K562 (cell line): Measurements from ENCODE around the gene ENTPD6. TPM values are rescaled to one million over a fixed set of nuclear protein-coding genes. Genes with fewer than 3 reads are reported as not detected.

Source experiments
- ATAC-seq: fragments of 200-7000 bp; cut with Tn5 transposase; 3 replicates; pipeline ENCODE4 v1.9.1; 2020; ENCODE audit warnings: moderate library complexity
- BruUV-seq: library from RNA; stranded (reverse); fragments of 400-500 nt; replicated peaks from 2 replicates; lab custom pipeline; 2021; lab: Mats Ljungman, UMichigan
- CTCF ChIA-PET: fragments of 300-600 bp; formaldehyde crosslinking; extraction: SDS; loops from one replicate; lab custom pipeline; 2021; ENCODE audit warnings: low intra/inter-chr PET ratio; lab: Yijun Ruan, JAX
- POLR2A ChIA-PET: fragments of 300-600, 350-650 bp; sonication (Branson Sonifier 250); formaldehyde crosslinking; extraction: SDS; loops from one replicate; lab custom pipeline; 2021; ENCODE audit warnings: antibody characterized with exemption, inconsistent platforms; lab: Yijun Ruan, JAX
- DNase-seq, 4 experiments: peaks; one replicate each; pipeline versions ENCODE4 v3.0.0 to v3.0.0-alpha.2; 2011 to 2018; ENCODE audit warnings: low spot score in 3 of 4, mixed read lengths in 3 of 4; ENCODE audit errors: extremely low read depth in 1 of 4
- FAIRE-seq: peaks from 2 replicates; lab custom pipeline; 2011; peaks lifted over from hg19 to GRCh38; lab: Jason Lieb, UNC
- H2AFZ ChIP-seq: 2 replicates; pipeline ENCODE4 v1.6.0; 2011; ENCODE audit warnings: low read depth, low read length, control low read depth, inconsistent platforms
- H3K27ac ChIP-seq: fragments of 200-600 bp; 3 replicates; pipeline ENCODE4 v1.8.0; 2011; ENCODE audit warnings: low read depth, mild to moderate bottlenecking, control low read depth, inconsistent platforms, low read length, moderate library complexity, mixed read lengths; ENCODE audit errors: extremely low read depth
- H3K27me3 ChIP-seq, 2 experiments: fragments of 300-600 bp in 1 of 2; 2 replicates in 1 of 2; 3 replicates in 1 of 2; pipeline versions ENCODE4 v1.6.0 to v1.8.0; 2011; ENCODE audit warnings: inconsistent platforms in 2 of 2, low read length in 2 of 2, mild to moderate bottlenecking in 1 of 2, mixed read lengths in 1 of 2, moderate library complexity in 1 of 2; ENCODE audit not compliant: control insufficient read depth in 2 of 2, insufficient read depth in 2 of 2
- H3K36me3 ChIP-seq: fragments of 300-600 bp; 3 replicates; pipeline ENCODE4 v1.8.0; 2011; ENCODE audit warnings: mild to moderate bottlenecking, low read length, inconsistent platforms; ENCODE audit not compliant: control insufficient read depth, insufficient read depth
- H3K4me1 ChIP-seq, 2 experiments: fragments of 200-600 bp in 1 of 2; replicated peaks in 1 of 2; 2 replicates in 1 of 2; 3 replicates in 1 of 2; pipeline versions ENCODE4 v1.5.1 to v1.8.0; 2011; ENCODE audit warnings: inconsistent platforms in 2 of 2, low read length in 2 of 2, mild to moderate bottlenecking in 1 of 2, mixed read lengths in 1 of 2, moderate library complexity in 1 of 2; ENCODE audit not compliant: control insufficient read depth in 2 of 2, insufficient read depth in 2 of 2
- H3K4me2 ChIP-seq: 2 replicates; pipeline ENCODE4 v1.6.1; 2011; ENCODE audit warnings: low read length, control low read depth, inconsistent platforms, mixed read lengths; ENCODE audit not compliant: insufficient read depth
- H3K4me3 ChIP-seq: fragments of 200-600 bp; sonication (generic), shearing (Covaris generic); 2 replicates; pipeline ENCODE4 v1.5.1; 2016; ENCODE audit warnings: control low read depth, inconsistent platforms
- H3K79me2 ChIP-seq: fragments of 200-600 bp; 3 replicates; pipeline ENCODE4 v1.8.0; 2011; ENCODE audit warnings: low read length, inconsistent platforms; ENCODE audit not compliant: control insufficient read depth, insufficient read depth
- H3K9ac ChIP-seq, 2 experiments: 2 replicates each; pipeline versions ENCODE4 v1.6.0 to v1.6.1; 2011; ENCODE audit warnings: low read depth in 2 of 2, low read length in 2 of 2, control low read depth in 1 of 2, inconsistent platforms in 1 of 2, mild to moderate bottlenecking in 1 of 2, mixed read lengths in 1 of 2; ENCODE audit not compliant: insufficient read depth in 1 of 2
- H3K9me1 ChIP-seq: one replicate; pipeline ENCODE4 v1.6.0; 2011; ENCODE audit warnings: inconsistent platforms, mild to moderate bottlenecking, low read length, moderate library complexity; ENCODE audit not compliant: control insufficient read depth, insufficient read depth
- H3K9me3 ChIP-seq: replicated peaks from 2 replicates; pipeline ENCODE4 v1.5.1; 2011; ENCODE audit warnings: low read depth, low read length, inconsistent platforms; ENCODE audit not compliant: control insufficient read depth, insufficient read depth
- H4K20me1 ChIP-seq: replicated peaks from 2 replicates; pipeline ENCODE4 v1.6.1; 2011; ENCODE audit warnings: low read length, inconsistent platforms, mixed read lengths; ENCODE audit not compliant: control insufficient read depth, insufficient read depth
- KDM4B ChIP-seq, 2 experiments: fragments of 450-650 bp in 1 of 2; sonication (generic) in 1 of 2; IDR thresholded peaks; 2 replicates each; pipeline ENCODE4 v1.6.1; 2016 to 2017; ENCODE audit warnings: borderline replicate concordance in 2 of 2, antibody characterized with exemption in 1 of 2, low read depth in 1 of 2, mild to moderate bottlenecking in 1 of 2
- NFYB ChIP-seq: IDR thresholded peaks from 2 replicates; pipeline ENCODE4 v1.6.1; 2011; ENCODE audit warnings: mild to moderate bottlenecking, moderate library complexity; ENCODE audit not compliant: insufficient read length; ENCODE audit errors: extremely low read depth
- POLR2H ChIP-seq: IDR thresholded peaks from 2 replicates; pipeline ENCODE4 v1.6.1; 2016; ENCODE audit warnings: missing genetic modification characterization, low read depth, mild to moderate bottlenecking, control low read depth, missing compliant biosample characterization, moderate library complexity
- TAF15 ChIP-seq: fragments of 200-400 bp; formaldehyde crosslinking; IDR thresholded peaks from 2 replicates; pipeline ENCODE4 v1.6.1; 2017; ENCODE audit warnings: mild to moderate bottlenecking, low read depth, low read length, moderate library complexity
- TAF9B ChIP-seq: fragments of 450-650 bp; IDR thresholded peaks from 2 replicates; pipeline ENCODE4 v1.6.1; 2018; ENCODE audit warnings: mild to moderate bottlenecking; ENCODE audit not compliant: partially characterized antibody
- TCF7 ChIP-seq: sonication (generic); IDR thresholded peaks from 2 replicates; pipeline ENCODE4 v1.6.1; 2016; ENCODE audit warnings: antibody characterized with exemption, borderline replicate concordance
- TCF7L2 ChIP-seq: fragments of 150-350 bp; IDR thresholded peaks from 2 replicates; pipeline ENCODE4 v1.6.1; 2016; ENCODE audit warnings: low read depth, mild to moderate bottlenecking, low read length, moderate library complexity
- TRIM24 ChIP-seq, 2 experiments: fragments of 450-650 bp; IDR thresholded peaks; 2 replicates each; pipeline ENCODE4 v1.6.1; 2016
- ZNF780A ChIP-seq: fragments of 250-450 bp; sonication (Bioruptor Pico); IDR thresholded peaks from 2 replicates; pipeline ENCODE4 v1.5.0; 2021; ENCODE audit warnings: mild to moderate bottlenecking
- WGBS: fragments of 100-300 bp; shearing (Covaris generic); methylation state at CpG from one replicate; pipeline ENCODE4 v1.1.6; 2016; ENCODE audit warnings: low coverage, mixed read lengths; ENCODE audit not compliant: insufficient coverage; ENCODE audit errors: missing lambda C conversion rate; 5-methylcytosine and 5-hydroxymethylcytosine counted together
- in situ Hi-C: fragments of 300-500 bp; cut with MboI; formaldehyde crosslinking; loops from 4 replicates; pipeline ENCODE4 v1.15.0; 2018; ENCODE audit warnings: inconsistent platforms, mixed read lengths
- intact Hi-C: fragments of 100-400 bp; cut with micrococcal nuclease; formaldehyde crosslinking; loops from 2 replicates; pipeline ENCODE4 v1.14.2; 2022
- polyA plus RNA-seq, 8 experiments: library from polyadenylated mRNA; depleted of rRNA in 4 of 8; stranded (reverse) in 5 of 8; unstranded in 3 of 8; fragments of >200 nt; fragmentation: Nextera tagmentation in 2 of 8; fragmentation: Illumina TruSeq in 1 of 8; extraction: Ambion mirVana in 2 of 8; extraction: Trizol in 1 of 8; gene quantifications; 2 replicates each; pipeline versions ENCODE4 v1.2.1 to v1.2.3, GENCODE V29; 2011 to 2014; ENCODE audit warnings: inconsistent platforms in 1 of 8, missing spikeins in 1 of 8
- total RNA-seq, 7 experiments: library from RNA; depleted of rRNA in 6 of 7; stranded (reverse); fragments of >200 nt in 6 of 7; fragmentation: Illumina TruSeq in 2 of 7; extraction: Trizol in 2 of 7; gene quantifications; 2 replicates each; pipeline versions ENCODE4 v1.2.1 to v1.2.3, GENCODE V29; 2011 to 2021; ENCODE audit warnings: low replicate concordance in 1 of 7
- TF ChIP-seq, protein P1 (sequence below): fragments of 450-650 bp; formaldehyde crosslinking; IDR thresholded peaks from 2 replicates; pipeline ENCODE4 v1.4.0; 2020; ENCODE audit warnings: mild to moderate bottlenecking
- TF ChIP-seq, protein P2 (sequence below), 2 experiments: IDR thresholded peaks in 1 of 2; conservative IDR thresholded peaks in 1 of 2; 2 replicates each; pipeline ENCODE4 v1.6.1; 2016; ENCODE audit warnings: low read depth in 2 of 2, mild to moderate bottlenecking in 1 of 2, missing compliant biosample characterization in 1 of 2, missing genetic modification characterization in 1 of 2, moderate library complexity in 1 of 2
- TF ChIP-seq, protein P3 (sequence below): IDR thresholded peaks from 2 replicates; pipeline ENCODE4 v1.6.1; 2012; ENCODE audit warnings: low read depth, low read length, improper control_type of control experiment, borderline replicate concordance
- TF ChIP-seq, protein P4 (sequence below): fragments of 450-650 bp; IDR thresholded peaks from 2 replicates; pipeline ENCODE4 v1.6.1; 2016; ENCODE audit warnings: low read depth, mild to moderate bottlenecking, moderate library complexity

Gene ENTPD6
- total and polyA plus RNA-seq, 9 of the 15 experiments (the other 6 are each of a cell fraction or from before 2014, with no cell fraction given) = 0.82 to 36.8 (median 22.4) TPM

DNA sequence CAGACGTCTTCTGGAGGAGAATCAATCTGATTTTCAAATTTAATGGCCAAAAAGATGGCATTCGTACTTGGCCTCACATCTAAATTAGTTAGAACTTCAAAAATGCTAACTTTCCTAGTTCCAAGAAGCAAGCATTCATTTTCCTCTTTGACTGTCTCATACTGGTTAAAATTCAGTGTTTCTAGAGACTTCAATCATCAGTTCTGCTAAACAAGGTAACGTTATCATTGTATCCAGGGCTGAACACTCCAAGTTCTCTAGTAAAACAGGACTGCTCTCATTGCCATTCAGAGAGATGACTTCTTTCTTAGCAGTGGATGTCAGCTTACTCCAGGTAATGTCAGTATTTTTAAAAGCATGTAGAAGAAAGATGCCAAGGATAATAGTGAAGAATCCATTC is 34.6 kb upstream of the ENTPD6 start:
- no peaks in the 10 kb centered on the region; a peak in 1 of 5 replicates for H3K27me3 ChIP-seq
- ATAC-seq = no peak
- ChIA-PET POLR2A (no interaction called here), CTCF (no interaction called here)
- TF ChIP-seq TAF15 = no peak
- TF ChIP-seq TAF9B = no peak
- no peak for TF ChIP-seq NFYB
- TF ChIP-seq, protein P1, sequence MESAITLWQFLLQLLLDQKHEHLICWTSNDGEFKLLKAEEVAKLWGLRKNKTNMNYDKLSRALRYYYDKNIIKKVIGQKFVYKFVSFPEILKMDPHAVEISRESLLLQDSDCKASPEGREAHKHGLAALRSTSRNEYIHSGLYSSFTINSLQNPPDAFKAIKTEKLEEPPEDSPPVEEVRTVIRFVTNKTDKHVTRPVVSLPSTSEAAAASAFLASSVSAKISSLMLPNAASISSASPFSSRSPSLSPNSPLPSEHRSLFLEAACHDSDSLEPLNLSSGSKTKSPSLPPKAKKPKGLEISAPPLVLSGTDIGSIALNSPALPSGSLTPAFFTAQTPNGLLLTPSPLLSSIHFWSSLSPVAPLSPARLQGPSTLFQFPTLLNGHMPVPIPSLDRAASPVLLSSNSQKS = no peak
- TF ChIP-seq KDM4B (IDR thresholded peaks at IDR 0.05; ENCODE audit: borderline replicate concordance in 2 of 2, low read depth in 1 of 2) = no peak
- no peak for TF ChIP-seq POLR2H (tag)
- no peak for TF ChIP-seq TRIM24 (IDR thresholded peaks at IDR 0.05)
- TF ChIP-seq, protein P2, sequence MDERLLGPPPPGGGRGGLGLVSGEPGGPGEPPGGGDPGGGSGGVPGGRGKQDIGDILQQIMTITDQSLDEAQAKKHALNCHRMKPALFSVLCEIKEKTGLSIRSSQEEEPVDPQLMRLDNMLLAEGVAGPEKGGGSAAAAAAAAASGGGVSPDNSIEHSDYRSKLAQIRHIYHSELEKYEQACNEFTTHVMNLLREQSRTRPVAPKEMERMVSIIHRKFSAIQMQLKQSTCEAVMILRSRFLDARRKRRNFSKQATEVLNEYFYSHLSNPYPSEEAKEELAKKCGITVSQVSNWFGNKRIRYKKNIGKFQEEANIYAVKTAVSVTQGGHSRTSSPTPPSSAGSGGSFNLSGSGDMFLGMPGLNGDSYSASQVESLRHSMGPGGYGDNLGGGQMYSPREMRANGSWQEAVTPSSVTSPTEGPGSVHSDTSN (CRISPR knock-in tag; IDR thresholded peaks at IDR 0.05; ENCODE audit: low read depth) = no peak
- TF ChIP-seq, protein P2 (tag; conservative IDR thresholded peaks at IDR 0.05; ENCODE audit: low read depth) = no peak
- no peak for TF ChIP-seq TCF7
- no peak for TF ChIP-seq ZNF780A (CRISPR knock-in tag)
- TF ChIP-seq TCF7L2 = no peak
- TF ChIP-seq, protein P3, sequence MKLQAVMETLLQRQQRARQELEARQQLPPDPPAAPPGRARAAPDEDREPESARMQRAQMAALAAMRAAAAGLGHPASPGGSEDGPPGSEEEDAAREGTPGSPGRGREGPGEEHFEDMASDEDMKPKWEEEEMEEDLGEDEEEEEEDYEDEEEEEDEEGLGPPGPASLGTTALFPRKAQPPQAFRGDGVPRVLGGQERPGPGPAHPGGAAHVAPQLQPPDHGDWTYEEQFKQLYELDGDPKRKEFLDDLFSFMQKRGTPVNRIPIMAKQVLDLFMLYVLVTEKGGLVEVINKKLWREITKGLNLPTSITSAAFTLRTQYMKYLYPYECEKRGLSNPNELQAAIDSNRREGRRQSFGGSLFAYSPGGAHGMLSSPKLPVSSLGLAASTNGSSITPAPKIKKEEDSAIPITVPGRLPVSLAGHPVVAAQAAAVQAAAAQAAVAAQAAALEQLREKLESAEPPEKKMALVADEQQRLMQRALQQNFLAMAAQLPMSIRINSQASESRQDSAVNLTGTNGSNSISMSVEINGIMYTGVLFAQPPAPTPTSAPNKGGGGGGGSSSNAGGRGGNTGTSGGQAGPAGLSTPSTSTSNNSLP = no peak
- TF ChIP-seq, protein P4, sequence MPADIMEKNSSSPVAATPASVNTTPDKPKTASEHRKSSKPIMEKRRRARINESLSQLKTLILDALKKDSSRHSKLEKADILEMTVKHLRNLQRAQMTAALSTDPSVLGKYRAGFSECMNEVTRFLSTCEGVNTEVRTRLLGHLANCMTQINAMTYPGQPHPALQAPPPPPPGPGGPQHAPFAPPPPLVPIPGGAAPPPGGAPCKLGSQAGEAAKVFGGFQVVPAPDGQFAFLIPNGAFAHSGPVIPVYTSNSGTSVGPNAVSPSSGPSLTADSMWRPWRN = no peak
- no peaks in the 10 kb centered on the region for H4K20me1 ChIP-seq
- H3K9me1 ChIP-seq = no peaks in the 10 kb centered on the region
- no peak for DNase-seq
- H3K4me3 ChIP-seq = no peak overlapping the region
- no peak overlapping the region for H3K9ac ChIP-seq
- 0% methylated on average over 3 of the region's 3 CpGs for WGBS
- H3K9me3 ChIP-seq = no peaks in the 10 kb centered on the region
- H3K4me2 ChIP-seq = no peak overlapping the region
- intact Hi-C loops = no loop called here
- FAIRE-seq = no peak
- in situ Hi-C loops = no loop called here
- no TSS peak for BruUV-seq
- no peaks in the 10 kb centered on the region for H3K79me2 ChIP-seq
- H3K4me1 ChIP-seq = no peaks in the 10 kb centered on the region
- H3K27ac ChIP-seq = no peak overlapping the region
- no peak overlapping the region for H2AFZ ChIP-seq
- H3K36me3 ChIP-seq = no peaks in the 10 kb centered on the region
